ENCODE measurements around the gene BEND4.
"Not testable (repeated sequence)": the region's sequence is repeated elsewhere in the genome, so short reads cannot be mapped to it uniquely, and the experiment has no call there.

Gene BEND4

DNA sequence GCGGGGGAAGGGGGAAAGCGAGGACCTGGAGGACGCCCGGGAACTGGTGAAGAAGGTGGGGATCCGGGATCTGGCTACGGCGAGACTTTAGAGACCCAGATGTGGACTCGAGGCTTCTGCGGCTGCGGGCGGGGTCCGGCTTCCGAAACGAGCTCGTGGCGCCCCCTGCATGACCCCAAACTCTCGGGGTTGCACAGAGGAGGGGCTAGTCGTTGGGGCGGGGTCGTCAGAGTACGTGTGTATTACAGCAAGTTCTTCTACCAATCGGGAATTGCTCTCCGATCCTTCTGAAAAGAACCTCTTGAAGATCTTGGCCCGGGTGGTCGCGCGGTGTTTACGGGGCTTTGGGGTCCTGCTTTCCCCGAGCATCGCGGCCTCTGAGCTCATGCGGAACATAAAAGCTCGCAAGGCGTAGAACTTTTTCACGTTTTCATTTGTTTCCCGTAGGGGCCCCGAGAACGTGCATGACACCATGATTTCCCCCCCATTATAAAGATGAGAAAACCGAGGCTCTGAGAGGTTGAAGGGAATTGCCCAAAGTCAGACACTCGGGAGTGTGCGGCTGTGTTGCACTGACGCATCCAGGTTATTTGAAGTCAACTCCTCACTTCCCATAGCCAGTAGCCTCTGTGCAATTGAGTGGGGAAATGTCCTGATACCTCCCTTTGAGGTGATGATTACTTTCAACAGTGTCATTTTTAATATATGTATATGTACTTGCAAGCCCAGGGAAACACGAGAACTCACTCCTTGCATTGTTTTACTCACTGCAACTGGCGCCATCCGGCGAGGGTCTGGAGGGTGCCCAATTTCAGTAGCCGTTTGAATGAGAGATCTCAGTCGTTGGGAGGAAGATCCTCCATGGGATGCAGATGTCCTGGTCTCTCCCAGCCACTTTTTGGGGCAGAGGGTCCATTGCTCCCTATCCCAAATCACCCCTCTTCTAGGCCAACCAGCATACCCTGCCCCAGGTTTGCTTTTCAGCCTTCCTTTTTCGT, at the start of gene BEND4:
Gene BEND4, minus strand, starts transcription at position 149 of the 998 bp plus-strand sequence. CDS start 512 bp downstream, outside the sequence.
- no peak for DNase-seq

DNA sequence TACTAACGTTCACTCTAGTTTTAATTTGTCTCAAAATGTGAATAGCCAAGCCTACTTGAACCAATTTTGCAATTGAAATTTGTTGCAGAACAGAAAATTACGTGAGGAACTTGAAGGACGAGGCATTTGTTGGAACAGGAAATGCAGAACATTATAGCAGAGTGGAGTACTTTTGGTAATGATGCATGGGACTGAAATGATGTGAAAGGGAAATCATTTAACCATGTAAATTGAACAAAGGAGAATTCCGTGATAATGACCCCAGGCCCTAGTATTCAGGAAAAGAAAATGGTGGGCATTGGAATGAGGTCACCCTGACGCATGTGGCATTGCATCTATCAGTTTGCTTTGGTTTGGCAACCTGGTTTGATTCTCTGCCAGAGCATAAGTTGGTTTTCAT, 44.9 kb upstream of the BEND4 start:
- no peak for DNase-seq

DNA sequence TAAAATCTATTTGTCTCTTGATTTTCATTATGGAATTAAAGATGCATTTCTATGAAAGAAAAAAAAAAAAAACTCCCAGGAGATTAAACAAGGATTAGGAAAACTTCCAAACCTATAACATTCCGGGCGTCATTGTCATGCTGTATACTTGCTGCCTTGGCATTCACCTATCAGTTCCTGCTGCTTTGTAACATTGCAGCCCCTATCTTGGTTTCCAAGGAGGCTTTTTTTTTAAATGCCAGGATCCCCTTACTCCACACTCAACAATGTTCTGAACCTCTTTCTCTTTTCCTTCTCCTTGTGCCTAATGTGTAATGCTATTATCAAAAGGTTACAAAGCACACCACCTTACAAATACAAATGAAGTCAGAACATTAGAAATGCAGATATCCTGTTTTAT, 20.5 kb upstream of the BEND4 start:
- no peak for DNase-seq

DNA sequence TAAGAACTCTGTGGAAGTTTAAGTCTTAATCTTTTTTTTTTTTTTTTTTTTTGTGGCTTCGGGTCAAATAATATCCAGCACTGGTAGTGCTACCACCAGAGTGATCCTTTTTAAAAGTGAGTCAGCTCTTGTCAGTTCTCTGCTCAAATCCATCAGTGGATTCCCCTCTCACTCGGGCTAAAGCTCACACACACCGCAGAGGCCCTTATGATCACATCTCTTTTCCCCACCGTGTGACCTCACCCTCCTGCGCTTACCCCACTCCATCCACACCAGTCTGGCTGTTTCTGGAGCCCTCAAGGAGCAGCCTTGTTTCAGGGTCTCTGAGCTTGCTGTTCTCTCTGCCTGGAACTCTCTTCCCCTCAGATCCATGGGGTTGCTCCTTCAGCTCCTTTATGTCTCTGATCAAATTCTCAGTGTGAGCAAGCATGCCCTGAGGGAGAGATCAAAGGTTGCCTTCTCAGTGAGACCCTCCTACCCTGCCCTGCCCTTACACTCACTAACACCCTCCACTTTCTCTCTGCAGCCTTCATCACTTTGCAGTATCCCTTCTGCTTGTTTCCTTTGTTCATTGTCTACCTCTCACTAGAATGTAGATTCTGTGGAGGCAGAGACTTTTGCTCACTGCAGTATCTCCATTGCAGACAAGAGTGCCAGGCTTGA, 19.8 kb upstream of the BEND4 start:
- DNase-seq: no peak

DNA sequence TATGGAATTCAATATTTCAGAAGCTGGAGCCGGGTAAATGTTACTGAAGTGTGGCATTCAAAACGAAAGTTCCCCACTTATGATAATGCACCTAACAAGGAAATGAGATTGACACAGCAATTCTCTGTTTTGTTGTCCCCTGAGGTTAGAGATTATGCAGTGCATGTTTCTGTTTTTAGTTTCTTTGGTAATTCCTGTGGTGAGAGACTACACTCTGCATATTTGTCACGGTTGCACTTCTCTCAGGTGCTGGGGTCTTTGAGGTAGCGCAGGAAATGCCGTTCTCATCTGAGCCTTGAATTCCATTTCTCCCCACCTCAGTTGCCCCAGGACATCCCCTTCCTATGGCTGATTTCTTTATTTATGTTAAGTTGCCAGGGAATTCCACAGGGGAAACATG, 15.3 kb upstream of the BEND4 start:
- DNase-seq: no peak

DNA sequence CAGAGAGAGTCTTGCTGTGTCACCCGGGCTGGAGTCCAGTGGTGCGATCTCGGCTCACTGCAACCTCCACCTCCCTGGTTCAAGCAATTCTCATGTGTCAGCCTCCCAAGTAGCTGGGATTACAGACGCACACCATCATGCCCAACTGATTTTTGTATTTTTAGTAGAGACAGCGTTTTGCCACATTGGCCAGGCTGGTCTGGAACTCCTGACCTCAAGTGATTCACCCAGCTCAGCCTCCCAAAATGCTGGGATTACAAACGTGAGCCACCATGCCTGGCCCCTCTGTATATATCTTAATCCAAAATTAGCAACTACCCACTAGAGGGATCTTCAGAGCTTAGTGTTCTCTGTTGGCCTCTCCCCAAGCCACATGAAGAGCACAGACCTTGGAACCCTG, 13.7 kb upstream of the BEND4 start:
- not testable (repeated sequence) for DNase-seq

DNA sequence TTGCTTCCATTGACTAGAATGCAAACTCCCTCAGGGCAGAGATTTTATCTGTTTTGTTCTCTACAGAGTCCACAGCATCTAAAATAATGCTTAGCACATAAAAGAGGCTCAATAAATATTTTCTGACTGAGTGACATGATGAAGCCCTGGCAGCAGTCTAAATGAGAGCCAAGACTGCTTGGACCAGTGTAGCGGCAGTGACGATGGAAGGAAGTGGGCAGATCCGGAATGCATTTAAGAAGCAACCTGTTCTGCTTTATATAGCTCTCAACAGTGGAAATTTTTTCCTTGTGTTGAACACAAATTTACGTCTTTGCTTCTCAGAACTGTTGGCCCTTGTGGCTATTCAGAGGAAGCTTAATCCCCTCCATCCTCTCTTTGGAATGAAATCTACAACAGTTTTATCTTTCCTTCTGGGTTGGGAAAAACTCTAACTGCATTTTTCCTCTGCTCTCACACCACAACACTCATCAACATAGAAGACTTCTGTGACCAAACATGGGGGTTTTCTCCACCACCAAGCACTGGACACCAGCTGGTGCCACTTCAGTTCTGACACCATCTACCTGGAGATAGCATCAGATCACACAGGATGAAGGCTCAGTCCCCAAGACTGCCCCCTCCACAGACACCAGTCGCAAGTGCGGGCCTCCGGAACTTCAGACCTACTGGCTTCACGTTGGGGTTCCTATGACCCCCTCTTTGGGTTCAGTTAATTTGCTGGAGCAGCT, 7.0 kb upstream of the BEND4 start:
- no peak for DNase-seq

DNA sequence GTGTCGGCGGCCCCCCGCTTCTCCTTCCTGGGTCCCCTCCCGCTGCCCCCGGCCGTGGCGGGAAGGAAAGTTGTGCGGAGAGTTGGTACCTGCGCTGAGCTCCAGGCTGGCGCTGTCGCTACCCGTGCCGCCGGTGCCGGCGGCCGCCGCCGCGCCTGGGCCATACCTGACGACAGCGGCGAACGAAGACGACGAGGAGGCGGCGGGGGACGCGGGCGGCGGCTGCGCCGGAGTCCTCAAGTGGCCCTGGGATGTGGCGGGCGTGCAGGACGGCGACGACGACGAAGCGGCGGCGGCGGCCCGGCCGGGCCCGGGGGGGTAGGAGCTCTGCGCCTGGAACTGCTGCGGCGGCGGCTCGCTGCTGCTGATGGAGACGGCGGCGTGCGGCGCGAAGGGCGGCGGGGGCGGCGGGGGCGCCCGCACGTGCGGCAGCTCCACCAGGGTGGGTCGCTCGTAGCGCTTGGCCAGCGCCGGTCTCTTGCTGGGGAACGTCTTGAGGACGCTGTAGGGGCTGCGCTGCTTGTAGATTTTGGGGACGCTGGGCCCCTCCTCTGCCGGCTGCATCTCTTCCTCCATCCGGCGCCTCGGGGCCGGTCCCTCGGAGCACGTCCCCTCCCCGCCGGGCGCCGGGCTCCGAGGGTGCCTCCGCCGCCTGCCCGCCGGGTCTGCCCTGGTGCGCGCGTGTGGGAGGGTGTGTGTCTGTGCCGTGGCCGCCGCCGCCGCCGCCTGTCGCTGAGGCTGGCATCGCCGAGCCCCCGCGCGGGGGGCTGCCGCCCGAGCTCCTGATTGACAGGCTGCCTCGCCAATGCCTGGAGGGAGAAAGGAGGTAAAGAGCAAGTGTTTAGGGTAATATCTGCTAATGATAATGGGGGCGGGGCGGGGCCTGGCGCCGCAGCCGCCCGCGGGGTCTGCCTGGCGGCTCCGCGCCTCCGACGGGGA, 618 bp downstream of the BEND4 start:
- DNase-seq: no peak

DNA sequence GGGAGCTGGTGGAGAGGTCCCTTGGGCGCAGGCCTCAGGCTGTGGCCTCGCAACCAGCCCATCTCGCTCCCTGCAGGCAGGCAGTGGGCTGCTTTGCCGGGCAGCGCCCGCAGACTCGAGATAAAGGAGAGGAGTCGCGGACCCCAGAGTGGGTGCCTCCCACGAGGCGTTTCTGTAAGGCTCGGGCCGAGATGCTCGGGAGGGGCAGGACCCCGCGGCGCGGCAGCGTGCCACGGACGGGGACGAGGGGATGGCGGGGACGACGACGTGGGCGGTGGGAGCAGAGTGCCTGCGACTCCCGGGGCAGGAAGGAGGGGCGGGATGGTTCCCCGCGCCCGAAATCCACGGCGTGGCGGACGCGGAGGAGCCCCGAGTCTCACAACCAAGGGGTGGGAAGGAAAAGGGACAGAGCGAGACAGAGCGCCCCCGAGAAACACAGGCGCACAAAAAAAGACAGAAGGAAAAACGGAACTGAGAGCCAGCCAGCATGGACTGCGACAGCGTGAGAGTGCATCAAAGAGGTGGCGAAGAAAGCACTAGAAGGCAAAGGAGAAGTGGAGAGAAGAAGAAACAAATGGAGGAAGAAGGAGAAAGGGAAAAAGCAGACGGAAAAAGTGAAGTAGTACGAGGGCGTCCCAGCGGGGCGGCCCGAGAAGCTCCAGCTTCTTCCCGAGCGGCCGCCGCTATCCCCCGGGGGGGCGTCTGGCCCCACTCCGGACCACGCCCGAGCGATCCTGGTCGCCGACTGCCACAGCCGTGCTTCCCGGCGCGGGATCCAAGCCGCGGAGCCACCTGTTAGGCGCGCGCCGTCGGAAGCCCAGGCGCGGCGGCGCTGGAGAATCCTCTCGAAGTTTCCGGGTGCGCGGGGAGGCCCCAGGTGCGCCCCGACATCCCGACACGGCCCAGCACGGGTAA, 1.5 kb downstream of the BEND4 start:
- DNase-seq: no peak

DNA sequence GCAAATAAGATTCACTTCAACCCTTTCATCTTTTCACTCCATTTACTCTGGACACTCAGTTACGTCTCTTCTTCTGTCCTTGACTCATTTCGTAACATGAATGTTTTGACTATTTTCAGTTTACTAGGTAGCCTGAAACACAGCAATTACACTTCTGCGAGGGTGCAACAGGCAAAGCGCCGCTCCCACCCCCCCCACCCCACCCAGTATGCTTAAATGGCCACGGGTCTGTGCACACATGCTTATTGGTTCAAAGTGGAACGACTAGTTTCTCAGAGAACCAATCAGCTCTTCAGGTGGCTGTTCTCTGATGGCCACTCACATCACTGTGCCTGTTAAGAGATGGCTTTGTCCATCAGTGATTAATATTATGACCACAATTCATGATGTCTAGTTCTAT, 3.5 kb downstream of the BEND4 start:
- no peak for DNase-seq

DNA sequence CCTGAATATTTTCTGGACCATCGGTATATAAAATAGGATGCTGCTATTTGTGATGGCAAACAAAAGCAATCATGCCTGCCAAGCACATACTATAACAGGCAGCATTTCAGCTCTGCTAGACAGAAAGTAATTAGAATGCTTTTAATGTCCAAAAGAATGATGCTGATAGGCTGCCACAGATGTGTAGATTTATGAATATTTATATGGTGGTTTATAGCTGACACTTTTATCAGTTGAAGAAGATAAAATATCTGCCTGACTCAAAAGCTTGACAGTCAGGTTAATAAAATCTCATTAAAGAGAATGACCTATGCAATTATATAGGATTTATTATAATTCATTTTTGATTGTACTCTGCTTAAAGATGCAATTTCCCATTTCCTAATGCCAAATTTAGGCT, 4.0 kb downstream of the BEND4 start:
- no peak for DNase-seq

DNA sequence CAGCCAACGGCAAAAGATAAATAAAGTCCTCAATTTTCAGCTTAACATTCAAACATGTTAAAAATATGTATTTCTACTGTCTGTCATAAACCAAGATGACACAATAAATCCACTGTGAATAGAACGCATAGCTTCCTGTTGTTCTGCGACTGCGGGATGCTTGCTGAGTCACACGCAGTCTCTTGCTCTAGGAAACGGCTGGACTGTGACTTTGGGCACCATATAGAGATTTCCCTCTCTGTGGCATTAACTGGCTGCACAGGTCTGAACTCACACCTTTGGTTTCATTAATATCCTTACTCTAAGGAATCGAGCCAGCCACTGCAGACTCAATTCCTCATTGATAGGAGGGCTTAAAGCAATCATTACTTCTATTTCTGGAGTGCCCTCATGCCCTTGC, 8.4 kb downstream of the BEND4 start:
- no peak for DNase-seq

DNA sequence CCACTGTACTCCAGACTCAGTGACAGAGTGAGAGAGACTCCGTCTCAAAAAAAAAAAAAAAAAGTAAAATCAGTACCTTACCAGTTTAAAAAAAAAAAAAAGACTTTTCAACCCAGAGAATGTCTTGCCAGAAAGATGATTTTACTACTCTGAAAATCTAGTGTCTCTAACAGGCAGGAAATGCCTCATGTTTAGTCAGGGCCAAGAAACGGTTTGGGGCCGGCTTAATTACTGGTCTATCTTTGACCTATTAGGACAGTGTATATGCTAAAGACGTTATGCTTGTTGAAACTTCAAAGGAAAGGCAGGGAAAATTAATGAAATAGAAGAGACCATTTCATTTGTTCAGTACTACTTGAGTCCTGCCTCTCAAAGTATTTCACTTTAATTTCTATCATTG, 9.9 kb downstream of the BEND4 start:
- no peak for DNase-seq

DNA sequence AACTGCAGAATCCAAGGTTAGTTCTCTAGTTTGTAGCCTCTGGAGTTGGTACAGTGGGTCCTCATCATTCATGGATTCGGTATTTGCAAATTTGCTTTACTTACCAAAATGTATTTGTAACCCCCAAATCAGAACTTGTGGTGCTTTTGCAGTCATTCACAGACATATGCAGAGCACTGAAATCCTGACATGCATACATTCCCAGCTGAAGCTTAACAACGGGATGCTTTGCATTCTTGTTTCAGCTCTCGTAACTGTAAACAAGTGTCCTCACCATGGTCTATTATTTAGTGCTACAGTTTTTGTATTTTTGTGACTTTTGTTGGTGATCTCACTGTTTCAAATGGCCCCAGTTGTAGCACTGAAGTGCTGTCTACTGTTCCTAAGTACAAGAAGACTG, 16.1 kb downstream of the BEND4 start:
- DNase-seq: no peak

DNA sequence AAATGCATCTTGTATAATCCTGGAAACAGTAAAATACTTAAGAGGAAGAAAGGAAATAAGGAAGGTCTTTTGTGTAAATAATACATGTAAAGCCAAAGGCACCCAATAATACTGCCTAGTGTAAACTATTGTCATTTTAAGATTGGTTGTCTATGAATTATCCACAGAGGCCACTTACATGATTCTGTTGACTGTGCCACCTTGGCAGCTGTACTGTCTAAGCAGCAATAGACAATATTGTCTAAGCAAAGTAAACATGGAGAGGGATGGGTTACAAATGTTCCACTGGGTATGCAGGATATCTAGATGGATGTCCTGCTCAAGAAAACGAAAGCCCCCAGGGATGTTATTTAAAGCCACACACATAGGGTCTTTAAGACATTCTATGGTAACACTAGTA, 19.4 kb downstream of the BEND4 start:
- DNase-seq: no peak

DNA sequence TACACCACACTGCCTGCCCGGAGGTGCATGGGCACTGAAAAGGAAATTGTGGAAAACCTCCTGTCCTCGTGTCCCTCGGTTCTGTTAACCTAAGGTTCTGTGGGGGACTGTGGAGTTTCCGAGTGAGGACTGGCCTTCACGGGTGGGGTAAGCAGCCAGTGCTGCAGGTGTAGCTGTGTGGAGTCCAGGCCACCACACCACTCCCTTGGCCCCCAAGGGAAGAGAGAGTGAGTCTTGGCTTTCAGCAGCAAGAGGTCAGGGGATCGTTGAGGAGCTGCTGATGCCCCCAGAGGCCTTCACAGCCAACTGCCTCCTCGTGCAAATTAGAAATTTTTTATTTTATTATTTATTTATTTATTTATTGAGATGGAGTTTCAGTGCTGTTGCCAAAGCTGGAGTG, 20.4 kb downstream of the BEND4 start:
- DNase-seq: no peak

DNA sequence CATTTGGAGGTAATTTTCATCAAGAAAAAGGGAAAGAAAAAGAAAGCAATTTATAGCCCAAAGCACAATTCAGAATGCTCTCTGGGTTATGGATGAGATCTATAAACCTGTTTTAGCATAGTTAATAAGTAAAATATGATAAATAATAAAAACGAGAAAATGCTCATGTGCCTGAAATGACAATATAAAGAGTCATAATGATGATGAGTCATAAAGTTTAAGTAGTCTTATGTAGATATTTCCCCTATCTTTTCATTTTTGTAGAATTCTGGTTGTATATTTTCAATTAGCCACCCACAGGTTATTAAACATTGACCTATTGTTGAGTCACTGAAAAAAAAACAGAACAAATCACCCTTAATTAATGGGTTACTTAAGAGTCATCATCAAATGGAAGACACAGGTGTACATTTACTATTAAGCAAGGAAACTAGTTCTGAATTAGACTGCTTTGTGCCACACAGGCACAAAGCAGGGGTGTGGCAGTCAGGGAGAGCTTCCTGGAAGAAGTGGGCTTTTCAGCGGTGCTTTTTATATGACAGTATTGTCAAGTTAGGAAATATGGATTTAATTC, 29.3 kb downstream of the BEND4 start:
- no peak for DNase-seq

DNA sequence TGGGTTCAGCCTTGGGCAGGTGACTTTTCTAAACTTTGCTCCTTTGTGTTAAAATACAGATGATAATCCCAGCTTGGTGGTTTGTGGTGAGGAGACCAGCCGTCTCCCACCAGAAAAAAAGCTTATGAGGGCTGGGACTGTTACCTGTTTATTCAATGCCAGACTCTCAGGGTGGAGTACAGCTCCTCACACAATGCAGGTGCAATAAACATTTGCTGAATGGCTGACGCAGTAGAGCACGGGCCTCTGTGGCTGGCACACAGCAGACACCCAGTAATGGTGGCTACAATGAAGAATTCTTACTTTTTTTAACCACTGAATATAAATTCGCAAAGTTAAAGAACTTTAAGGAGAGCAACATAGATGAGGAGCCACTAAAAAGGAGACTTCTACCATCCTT, 30.2 kb downstream of the BEND4 start:
- DNase-seq: no peak

DNA sequence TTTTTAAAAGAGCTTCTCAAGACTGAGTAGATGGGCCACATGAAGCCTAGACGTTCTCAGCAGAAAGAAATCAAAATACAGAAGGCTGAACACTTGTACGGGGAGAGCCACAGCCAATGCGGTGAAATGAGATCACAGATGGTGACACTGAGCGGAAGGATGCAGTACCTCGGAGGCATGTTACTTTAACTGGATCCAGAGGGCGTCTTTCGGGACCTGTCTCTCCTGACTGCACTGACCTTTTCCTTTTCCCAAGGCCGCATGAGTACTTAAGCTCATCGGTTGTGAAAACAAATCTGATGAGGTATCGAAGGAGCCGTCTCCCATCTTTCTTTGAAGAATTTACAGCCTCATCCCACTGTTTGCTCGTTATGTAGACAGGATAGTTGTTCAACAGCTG, 32.6 kb downstream of the BEND4 start:
- no peak for DNase-seq

DNA sequence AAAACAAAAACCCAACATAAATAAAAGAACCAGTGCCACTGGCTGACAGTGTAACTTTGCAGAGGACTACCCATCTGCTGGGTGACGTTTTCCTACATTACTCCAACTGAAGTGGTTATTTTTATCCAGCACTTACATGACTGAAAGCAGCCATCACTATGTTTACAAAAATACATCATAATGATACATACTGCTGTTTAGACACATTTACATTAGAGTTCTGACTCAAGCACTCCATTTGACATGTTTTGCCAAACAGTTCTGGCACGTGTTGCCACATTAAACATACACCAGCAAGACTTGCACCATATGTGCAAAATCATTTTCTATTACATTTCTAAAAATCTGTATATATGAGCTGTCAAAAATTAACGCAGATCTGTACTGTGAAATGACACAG, 39.6 kb downstream of the BEND4 start:
- DNase-seq: no peak

DNA sequence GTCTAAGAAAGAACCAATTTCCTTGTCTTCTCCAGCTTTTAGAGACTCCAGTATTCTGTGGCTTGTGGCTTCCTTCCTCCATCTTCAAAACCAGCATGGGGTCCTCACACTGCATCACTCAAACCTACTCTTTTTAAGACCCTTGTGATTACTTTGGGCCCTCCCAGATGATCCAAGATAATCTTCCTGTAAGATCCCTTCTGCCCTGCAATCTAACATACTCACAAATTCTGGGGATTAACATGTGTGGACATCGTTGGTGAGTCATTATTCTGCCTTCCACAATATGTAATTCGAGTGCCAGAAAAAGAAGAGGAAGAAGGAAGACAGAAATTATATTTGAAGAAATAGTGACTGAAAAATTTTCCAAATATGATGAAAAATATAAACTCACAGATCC, 47.9 kb downstream of the BEND4 start:
- DNase-seq: no peak

All from cerebellar nuclear complex (tissue), 1 donor.